Measurements from ENCODE around the gene LDLRAD3.

DNA sequence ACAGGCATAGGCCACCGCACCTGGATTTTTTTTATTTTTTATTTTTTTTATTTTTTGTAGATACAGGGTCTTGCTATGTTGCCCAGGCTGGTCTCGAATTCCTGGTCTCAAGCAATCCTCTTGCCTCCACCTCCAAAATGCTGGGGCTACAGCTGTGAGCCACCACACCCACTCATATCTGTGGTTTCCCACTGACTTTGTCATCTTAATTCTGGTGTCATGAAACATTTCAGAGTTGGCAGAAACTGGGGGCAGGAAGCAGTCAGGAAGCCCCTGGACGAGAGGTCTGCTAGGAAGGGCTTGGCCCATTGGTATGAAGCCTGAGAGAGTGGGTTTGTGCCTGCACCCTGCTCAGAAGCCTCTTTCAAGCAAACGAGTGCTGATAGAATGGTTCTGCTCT, 296.3 kb downstream of the LDLRAD3 start:
- no peak for TF ChIP-seq TCF4 (CRISPR knock-in tag; IDR thresholded peaks at IDR 0.05; ENCODE audit: borderline replicate concordance)
- no peak for TF ChIP-seq ZFP3 (CRISPR knock-in tag; IDR thresholded peaks at IDR 0.05)
- no peak for TF ChIP-seq OSR1 (CRISPR knock-in tag; IDR thresholded peaks at IDR 0.05)
- no peak for TF ChIP-seq CSDC2 (CRISPR knock-in tag; IDR thresholded peaks at IDR 0.05)
- TF ChIP-seq, protein P1, sequence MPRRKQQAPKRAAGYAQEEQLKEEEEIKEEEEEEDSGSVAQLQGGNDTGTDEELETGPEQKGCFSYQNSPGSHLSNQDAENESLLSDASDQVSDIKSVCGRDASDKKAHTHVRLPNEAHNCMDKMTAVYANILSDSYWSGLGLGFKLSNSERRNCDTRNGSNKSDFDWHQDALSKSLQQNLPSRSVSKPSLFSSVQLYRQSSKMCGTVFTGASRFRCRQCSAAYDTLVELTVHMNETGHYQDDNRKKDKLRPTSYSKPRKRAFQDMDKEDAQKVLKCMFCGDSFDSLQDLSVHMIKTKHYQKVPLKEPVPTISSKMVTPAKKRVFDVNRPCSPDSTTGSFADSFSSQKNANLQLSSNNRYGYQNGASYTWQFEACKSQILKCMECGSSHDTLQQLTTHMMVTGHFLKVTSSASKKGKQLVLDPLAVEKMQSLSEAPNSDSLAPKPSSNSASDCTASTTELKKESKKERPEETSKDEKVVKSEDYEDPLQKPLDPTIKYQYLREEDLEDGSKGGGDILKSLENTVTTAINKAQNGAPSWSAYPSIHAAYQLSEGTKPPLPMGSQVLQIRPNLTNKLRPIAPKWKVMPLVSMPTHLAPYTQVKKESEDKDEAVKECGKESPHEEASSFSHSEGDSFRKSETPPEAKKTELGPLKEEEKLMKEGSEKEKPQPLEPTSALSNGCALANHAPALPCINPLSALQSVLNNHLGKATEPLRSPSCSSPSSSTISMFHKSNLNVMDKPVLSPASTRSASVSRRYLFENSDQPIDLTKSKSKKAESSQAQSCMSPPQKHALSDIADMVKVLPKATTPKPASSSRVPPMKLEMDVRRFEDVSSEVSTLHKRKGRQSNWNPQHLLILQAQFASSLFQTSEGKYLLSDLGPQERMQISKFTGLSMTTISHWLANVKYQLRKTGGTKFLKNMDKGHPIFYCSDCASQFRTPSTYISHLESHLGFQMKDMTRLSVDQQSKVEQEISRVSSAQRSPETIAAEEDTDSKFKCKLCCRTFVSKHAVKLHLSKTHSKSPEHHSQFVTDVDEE (CRISPR knock-in tag; IDR thresholded peaks at IDR 0.05): no peak
- TF ChIP-seq, protein P2, sequence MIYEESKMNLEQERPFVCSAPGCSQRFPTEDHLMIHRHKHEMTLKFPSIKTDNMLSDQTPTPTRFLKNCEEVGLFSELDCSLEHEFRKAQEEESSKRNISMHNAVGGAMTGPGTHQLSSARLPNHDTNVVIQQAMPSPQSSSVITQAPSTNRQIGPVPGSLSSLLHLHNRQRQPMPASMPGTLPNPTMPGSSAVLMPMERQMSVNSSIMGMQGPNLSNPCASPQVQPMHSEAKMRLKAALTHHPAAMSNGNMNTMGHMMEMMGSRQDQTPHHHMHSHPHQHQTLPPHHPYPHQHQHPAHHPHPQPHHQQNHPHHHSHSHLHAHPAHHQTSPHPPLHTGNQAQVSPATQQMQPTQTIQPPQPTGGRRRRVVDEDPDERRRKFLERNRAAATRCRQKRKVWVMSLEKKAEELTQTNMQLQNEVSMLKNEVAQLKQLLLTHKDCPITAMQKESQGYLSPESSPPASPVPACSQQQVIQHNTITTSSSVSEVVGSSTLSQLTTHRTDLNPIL (CRISPR knock-in tag; IDR thresholded peaks at IDR 0.05; ENCODE audit: low read depth): no peak
- no peak for TF ChIP-seq BACH2 (CRISPR knock-in tag; IDR thresholded peaks at IDR 0.05; ENCODE audit: borderline replicate concordance)
- TF ChIP-seq, protein P3, sequence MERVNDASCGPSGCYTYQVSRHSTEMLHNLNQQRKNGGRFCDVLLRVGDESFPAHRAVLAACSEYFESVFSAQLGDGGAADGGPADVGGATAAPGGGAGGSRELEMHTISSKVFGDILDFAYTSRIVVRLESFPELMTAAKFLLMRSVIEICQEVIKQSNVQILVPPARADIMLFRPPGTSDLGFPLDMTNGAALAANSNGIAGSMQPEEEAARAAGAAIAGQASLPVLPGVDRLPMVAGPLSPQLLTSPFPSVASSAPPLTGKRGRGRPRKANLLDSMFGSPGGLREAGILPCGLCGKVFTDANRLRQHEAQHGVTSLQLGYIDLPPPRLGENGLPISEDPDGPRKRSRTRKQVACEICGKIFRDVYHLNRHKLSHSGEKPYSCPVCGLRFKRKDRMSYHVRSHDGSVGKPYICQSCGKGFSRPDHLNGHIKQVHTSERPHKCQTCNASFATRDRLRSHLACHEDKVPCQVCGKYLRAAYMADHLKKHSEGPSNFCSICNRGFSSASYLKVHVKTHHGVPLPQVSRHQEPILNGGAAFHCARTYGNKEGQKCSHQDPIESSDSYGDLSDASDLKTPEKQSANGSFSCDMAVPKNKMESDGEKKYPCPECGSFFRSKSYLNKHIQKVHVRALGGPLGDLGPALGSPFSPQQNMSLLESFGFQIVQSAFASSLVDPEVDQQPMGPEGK (CRISPR knock-in tag; IDR thresholded peaks at IDR 0.05; ENCODE audit: borderline replicate concordance): no peak
- no peak for TF ChIP-seq RARB (CRISPR knock-in tag; IDR thresholded peaks at IDR 0.05)

All from SK-N-SH treated with all-trans-retinoic acid at 6 μM for 48 hours (cell line).